ENCODE measurements around the gene PTPN11. TPM values are rescaled to one million over a fixed set of nuclear protein-coding genes. Genes with fewer than 3 reads are reported as not detected.

The PTPN11 gene
- polyA plus RNA-seq, 2 of the 4 experiments (the other 2 are of a cell fraction), result 78.6 to 194 TPM

DNA sequence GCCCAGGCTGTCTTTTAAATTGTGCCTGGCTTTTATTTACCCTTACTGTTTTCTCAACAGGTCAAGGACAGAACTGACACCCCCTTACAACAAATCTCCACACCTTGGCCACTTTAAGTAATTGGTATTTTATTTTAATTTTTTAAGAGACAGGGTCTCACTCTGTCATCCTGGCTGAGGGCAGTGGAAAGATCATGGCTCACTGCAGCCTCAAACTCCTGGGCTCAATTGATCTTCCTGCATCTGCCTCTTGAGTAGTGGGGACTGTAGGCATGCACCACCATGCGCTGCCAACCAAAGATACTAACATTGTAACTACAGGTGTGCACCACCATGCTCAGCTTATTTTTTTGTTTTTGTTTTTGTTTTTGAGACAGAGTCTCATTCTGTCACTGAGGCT lies 109.8 kb downstream of the PTPN11 start:
- ATAC-seq (no peak), DNase-seq (ENCODE audit: low read depth in 1 of 2, low spot score in 1 of 2) (no peak), FAIRE-seq (no peak)
- Histone ChIP-seq H3K9me3 (no peaks in the 10 kb centered on the region), H3K4me2 (no peak overlapping the region), H3K4me1 (no peaks in the 10 kb centered on the region), H3K4me3 (no peak overlapping the region), H3K27ac (no peak overlapping the region)
- POLR2A ChIA-PET, result interaction anchor here (0.6 kb wide), 1 partner anchor 1438 kb away, joined by 3 read pairs; no protein-coding TSS in a partner anchor
- CTCF ChIA-PET, result interaction anchor here (0.6 to 1.4 kb wide), 2 partner anchors 11 to 683 kb away, joined by 4 read pairs; no protein-coding TSS in a partner anchor
- 95% methylated on average over 1 of the region's 1 CpG for WGBS (ENCODE audit: missing lambda C conversion rate)
- TF ChIP-seq RARB (CRISPR knock-in tag; IDR thresholded peaks at IDR 0.05), result no peak
- no peak for TF ChIP-seq NFE2L2 (conservative IDR thresholded peaks at IDR 0.05; ENCODE audit: low read length)
- TF ChIP-seq, protein P1, sequence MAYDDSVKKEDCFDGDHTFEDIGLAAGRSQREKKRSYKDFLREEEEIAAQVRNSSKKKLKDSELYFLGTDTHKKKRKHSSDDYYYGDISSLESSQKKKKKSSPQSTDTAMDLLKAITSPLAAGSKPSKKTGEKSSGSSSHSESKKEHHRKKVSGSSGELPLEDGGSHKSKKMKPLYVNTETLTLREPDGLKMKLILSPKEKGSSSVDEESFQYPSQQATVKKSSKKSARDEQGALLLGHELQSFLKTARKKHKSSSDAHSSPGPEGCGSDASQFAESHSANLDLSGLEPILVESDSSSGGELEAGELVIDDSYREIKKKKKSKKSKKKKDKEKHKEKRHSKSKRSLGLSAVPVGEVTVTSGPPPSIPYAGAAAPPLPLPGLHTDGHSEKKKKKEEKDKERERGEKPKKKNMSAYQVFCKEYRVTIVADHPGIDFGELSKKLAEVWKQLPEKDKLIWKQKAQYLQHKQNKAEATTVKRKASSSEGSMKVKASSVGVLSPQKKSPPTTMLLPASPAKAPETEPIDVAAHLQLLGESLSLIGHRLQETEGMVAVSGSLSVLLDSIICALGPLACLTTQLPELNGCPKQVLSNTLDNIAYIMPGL (CRISPR knock-in tag; IDR thresholded peaks at IDR 0.05; ENCODE audit: borderline replicate concordance), result no peak
- TF ChIP-seq CEBPB (IDR thresholded peaks at IDR 0.05), result no peak

DNA sequence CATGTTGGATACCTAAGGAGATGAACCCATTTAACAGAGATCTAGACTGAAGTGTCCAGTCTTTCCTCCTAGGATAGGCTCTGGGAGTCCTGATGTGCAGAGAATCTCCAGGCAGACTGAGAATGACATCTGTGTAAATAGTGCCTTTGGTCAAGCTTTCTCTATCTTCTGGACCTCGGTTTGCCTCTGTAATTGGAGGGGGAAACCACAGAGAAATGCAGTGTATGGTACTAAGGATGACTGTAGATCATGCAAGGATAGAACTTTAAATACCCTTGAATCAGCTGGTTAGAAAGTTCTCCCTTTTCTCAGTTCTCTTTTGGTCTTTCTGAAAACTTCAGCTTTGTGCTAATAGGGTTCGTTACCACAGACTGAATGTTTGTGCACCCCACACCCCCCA lies 112.2 kb downstream of the PTPN11 start:
- H3K9me3 ChIP-seq, result no peaks in the 10 kb centered on the region
- no peak overlapping the region for H3K4me3 ChIP-seq
- no peaks in the 10 kb centered on the region for H3K4me1 ChIP-seq
- 28% methylated on average over 2 of the region's 2 CpGs for whole genome bisulfite sequencing (ENCODE audit: missing lambda C conversion rate)
- ATAC-seq (no peak), DNase-seq (ENCODE audit: low read depth in 1 of 2, low spot score in 1 of 2) (no peak), FAIRE-seq (no peak)
- H3K4me2 ChIP-seq, result no peak overlapping the region
- no peak for TF ChIP-seq EHF (CRISPR knock-in tag; IDR thresholded peaks at IDR 0.05)
- TF ChIP-seq, protein P2, sequence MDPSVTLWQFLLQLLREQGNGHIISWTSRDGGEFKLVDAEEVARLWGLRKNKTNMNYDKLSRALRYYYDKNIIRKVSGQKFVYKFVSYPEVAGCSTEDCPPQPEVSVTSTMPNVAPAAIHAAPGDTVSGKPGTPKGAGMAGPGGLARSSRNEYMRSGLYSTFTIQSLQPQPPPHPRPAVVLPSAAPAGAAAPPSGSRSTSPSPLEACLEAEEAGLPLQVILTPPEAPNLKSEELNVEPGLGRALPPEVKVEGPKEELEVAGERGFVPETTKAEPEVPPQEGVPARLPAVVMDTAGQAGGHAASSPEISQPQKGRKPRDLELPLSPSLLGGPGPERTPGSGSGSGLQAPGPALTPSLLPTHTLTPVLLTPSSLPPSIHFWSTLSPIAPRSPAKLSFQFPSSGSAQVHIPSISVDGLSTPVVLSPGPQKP (IDR thresholded peaks at IDR 0.05; ENCODE audit: low read depth, low read length), result no peak
- no peak for TF ChIP-seq TP53 (CRISPR knock-in tag; IDR thresholded peaks at IDR 0.05)
- TF ChIP-seq, protein P3, sequence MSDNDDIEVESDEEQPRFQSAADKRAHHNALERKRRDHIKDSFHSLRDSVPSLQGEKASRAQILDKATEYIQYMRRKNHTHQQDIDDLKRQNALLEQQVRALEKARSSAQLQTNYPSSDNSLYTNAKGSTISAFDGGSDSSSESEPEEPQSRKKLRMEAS (IDR thresholded peaks at IDR 0.05), result no peak
- TF ChIP-seq, protein P4, sequence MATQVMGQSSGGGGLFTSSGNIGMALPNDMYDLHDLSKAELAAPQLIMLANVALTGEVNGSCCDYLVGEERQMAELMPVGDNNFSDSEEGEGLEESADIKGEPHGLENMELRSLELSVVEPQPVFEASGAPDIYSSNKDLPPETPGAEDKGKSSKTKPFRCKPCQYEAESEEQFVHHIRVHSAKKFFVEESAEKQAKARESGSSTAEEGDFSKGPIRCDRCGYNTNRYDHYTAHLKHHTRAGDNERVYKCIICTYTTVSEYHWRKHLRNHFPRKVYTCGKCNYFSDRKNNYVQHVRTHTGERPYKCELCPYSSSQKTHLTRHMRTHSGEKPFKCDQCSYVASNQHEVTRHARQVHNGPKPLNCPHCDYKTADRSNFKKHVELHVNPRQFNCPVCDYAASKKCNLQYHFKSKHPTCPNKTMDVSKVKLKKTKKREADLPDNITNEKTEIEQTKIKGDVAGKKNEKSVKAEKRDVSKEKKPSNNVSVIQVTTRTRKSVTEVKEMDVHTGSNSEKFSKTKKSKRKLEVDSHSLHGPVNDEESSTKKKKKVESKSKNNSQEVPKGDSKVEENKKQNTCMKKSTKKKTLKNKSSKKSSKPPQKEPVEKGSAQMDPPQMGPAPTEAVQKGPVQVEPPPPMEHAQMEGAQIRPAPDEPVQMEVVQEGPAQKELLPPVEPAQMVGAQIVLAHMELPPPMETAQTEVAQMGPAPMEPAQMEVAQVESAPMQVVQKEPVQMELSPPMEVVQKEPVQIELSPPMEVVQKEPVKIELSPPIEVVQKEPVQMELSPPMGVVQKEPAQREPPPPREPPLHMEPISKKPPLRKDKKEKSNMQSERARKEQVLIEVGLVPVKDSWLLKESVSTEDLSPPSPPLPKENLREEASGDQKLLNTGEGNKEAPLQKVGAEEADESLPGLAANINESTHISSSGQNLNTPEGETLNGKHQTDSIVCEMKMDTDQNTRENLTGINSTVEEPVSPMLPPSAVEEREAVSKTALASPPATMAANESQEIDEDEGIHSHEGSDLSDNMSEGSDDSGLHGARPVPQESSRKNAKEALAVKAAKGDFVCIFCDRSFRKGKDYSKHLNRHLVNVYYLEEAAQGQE (IDR thresholded peaks at IDR 0.05), result no peak
- no peak for TF ChIP-seq CHD4 (IDR thresholded peaks at IDR 0.05; ENCODE audit: borderline replicate concordance)
- no peak for TF ChIP-seq HOXB5 (CRISPR knock-in tag; IDR thresholded peaks at IDR 0.05)
- TF ChIP-seq FOSB (CRISPR knock-in tag; IDR thresholded peaks at IDR 0.05), result no peak
- no peak for TF ChIP-seq FOSL2 (IDR thresholded peaks at IDR 0.05)
- no peak for TF ChIP-seq FOSL2 (CRISPR knock-in tag; IDR thresholded peaks at IDR 0.05)
- TF ChIP-seq HEYL (CRISPR knock-in tag; IDR thresholded peaks at IDR 0.05), result no peak
- ChIA-PET CTCF (interaction anchor here (0.7 to 1.2 kb wide), 3 partner anchors 8 to 14 kb away, joined by 3 to 4 read pairs (median 3); no protein-coding TSS in a partner anchor), POLR2A (no interaction called here)
- H3K27ac ChIP-seq, result no peak overlapping the region

DNA sequence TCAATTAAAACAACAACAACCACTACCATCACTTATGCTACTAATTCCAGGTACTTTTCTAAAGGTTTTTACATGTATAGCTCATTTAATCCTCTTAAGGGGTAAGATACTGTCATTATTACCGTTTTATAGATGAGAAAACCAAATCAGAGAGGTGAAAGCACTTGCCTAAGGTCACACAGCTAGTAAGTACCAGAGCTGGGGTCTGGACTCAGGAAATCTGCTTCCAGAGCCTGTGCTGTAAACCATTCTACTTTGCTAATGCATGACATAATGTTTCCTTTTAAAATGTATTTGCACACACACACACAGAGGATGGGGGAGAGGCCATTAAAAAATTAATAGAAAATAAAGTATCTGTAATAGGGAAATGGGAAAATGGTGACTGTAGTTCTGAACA lies 113.4 kb downstream of the PTPN11 start:
- Histone ChIP-seq H3K4me1 (no peaks in the 10 kb centered on the region), H3K4me2 (no peak overlapping the region), H3K27ac (no peak overlapping the region), H3K4me3 (no peak overlapping the region), H3K9me3 (no peaks in the 10 kb centered on the region)
- ATAC-seq (no peak), DNase-seq (ENCODE audit: low read depth in 1 of 2, low spot score in 1 of 2) (no peak), FAIRE-seq (no peak)
- no peak for TF ChIP-seq NPAS2 (CRISPR knock-in tag; IDR thresholded peaks at IDR 0.05; ENCODE audit: borderline replicate concordance)
- TF ChIP-seq CEBPB (IDR thresholded peaks at IDR 0.05), result no peak
- TF ChIP-seq, protein P5, sequence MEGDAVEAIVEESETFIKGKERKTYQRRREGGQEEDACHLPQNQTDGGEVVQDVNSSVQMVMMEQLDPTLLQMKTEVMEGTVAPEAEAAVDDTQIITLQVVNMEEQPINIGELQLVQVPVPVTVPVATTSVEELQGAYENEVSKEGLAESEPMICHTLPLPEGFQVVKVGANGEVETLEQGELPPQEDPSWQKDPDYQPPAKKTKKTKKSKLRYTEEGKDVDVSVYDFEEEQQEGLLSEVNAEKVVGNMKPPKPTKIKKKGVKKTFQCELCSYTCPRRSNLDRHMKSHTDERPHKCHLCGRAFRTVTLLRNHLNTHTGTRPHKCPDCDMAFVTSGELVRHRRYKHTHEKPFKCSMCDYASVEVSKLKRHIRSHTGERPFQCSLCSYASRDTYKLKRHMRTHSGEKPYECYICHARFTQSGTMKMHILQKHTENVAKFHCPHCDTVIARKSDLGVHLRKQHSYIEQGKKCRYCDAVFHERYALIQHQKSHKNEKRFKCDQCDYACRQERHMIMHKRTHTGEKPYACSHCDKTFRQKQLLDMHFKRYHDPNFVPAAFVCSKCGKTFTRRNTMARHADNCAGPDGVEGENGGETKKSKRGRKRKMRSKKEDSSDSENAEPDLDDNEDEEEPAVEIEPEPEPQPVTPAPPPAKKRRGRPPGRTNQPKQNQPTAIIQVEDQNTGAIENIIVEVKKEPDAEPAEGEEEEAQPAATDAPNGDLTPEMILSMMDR (IDR thresholded peaks at IDR 0.05), result no peak
- no peak for TF ChIP-seq GATA3 (IDR thresholded peaks at IDR 0.05; ENCODE audit: borderline replicate concordance)
- TF ChIP-seq HOXB5 (CRISPR knock-in tag; IDR thresholded peaks at IDR 0.05), result no peak
- TF ChIP-seq ZSCAN20 (CRISPR knock-in tag; IDR thresholded peaks at IDR 0.05), result no peak
- TF ChIP-seq MYC (IDR thresholded peaks at IDR 0.05; ENCODE audit: borderline replicate concordance, low read length), result no peak
- no peak for TF ChIP-seq ZFP36 (IDR thresholded peaks at IDR 0.05; ENCODE audit: borderline replicate concordance, partially characterized antibody)
- no peak for TF ChIP-seq SREBF2 (IDR thresholded peaks at IDR 0.05)
- no peak for TF ChIP-seq EHMT2 (IDR thresholded peaks at IDR 0.05; ENCODE audit: low read depth)
- POLR2A ChIA-PET, result interaction anchor here (0.6 kb wide), 1 partner anchor 12 kb away, joined by 3 read pairs; no protein-coding TSS in a partner anchor
- 7% methylated on average over 1 of the region's 1 CpG for WGBS (ENCODE audit: missing lambda C conversion rate)
- CTCF ChIA-PET, result interaction anchor here (1.2 kb wide), 1 partner anchor 9 kb away, joined by 3 read pairs; no protein-coding TSS in a partner anchor
